CD14-positive monocyte (primary cell): ENCODE data around the gene CNTNAP5. TPM values are rescaled to one million over a fixed set of nuclear protein-coding genes. Genes with fewer than 3 reads are reported as not detected.

Source experiments
- DNase-seq, 3 donors: peaks; one replicate each; pipeline ENCODE4 v3.0.0-alpha.2; 2011 to 2022
- H2AFZ ChIP-seq: 2 replicates; pipeline ENCODE4 v1.6.0; 2012; ENCODE audit warnings: mild to moderate bottlenecking, low read depth, low read length, inconsistent platforms; ENCODE audit not compliant: insufficient read depth, poor library complexity, severe bottlenecking
- H3K27ac ChIP-seq, 2 donors: 1 replicate in 1 of 2; 2 replicates in 1 of 2; pipeline ENCODE4 v1.5.1; 2012 to 2013; ENCODE audit warnings: low read length in 2 of 2, control low read depth in 1 of 2, inconsistent platforms in 1 of 2, low read depth in 1 of 2, mild to moderate bottlenecking in 1 of 2
- H3K27me3 ChIP-seq, 2 donors: one replicate each; pipeline versions ENCODE4 v1.6.0 to v1.6.1; 2011 to 2013; ENCODE audit warnings: low read length in 2 of 2; ENCODE audit not compliant: control insufficient read depth in 2 of 2, insufficient read depth in 2 of 2
- H3K36me3 ChIP-seq, 2 donors: replicated peaks in 1 of 2; 1 replicate in 1 of 2; 2 replicates in 1 of 2; pipeline versions ENCODE4 v1.5.1 to v1.6.1; 2012 to 2013; ENCODE audit warnings: low read length in 2 of 2, control low read depth in 1 of 2, inconsistent platforms in 1 of 2, mild to moderate bottlenecking in 1 of 2; ENCODE audit not compliant: insufficient read depth in 2 of 2, control insufficient read depth in 1 of 2
- H3K4me1 ChIP-seq, 2 donors: 1 replicate in 1 of 2; 2 replicates in 1 of 2; pipeline versions ENCODE4 v1.5.1 to v1.6.1; 2012 to 2013; ENCODE audit warnings: low read length in 2 of 2, control low read depth in 1 of 2, inconsistent platforms in 1 of 2, mild to moderate bottlenecking in 1 of 2, moderate library complexity in 1 of 2; ENCODE audit not compliant: insufficient read depth in 2 of 2, control insufficient read depth in 1 of 2
- H3K4me2 ChIP-seq: replicated peaks from 2 replicates; pipeline ENCODE3; 2012; ENCODE audit warnings: low read length, moderate library complexity, mild to moderate bottlenecking; ENCODE audit not compliant: poor library complexity, severe bottlenecking; ENCODE audit errors: extremely low read depth
- H3K4me3 ChIP-seq, 3 experiments: fragments of 200-600 bp in 1 of 3; sonication (generic) in 1 of 3; replicated peaks in 1 of 3; 1 replicate in 2 of 3; 2 replicates in 1 of 3; pipeline ENCODE4 v1.5.1; 2011 to 2013; ENCODE audit warnings: low read length in 3 of 3, mild to moderate bottlenecking in 3 of 3, control low read depth in 2 of 3, low read depth in 2 of 3, inconsistent platforms in 1 of 3, moderate library complexity in 1 of 3
- H3K79me2 ChIP-seq: 2 replicates; pipeline ENCODE4 v1.6.0; 2012; ENCODE audit warnings: mild to moderate bottlenecking, control low read depth, inconsistent platforms, low read length, moderate library complexity; ENCODE audit not compliant: insufficient read depth
- H3K9ac ChIP-seq: 2 replicates; pipeline ENCODE4 v1.6.0; 2017; ENCODE audit warnings: low read length, mild to moderate bottlenecking; ENCODE audit not compliant: insufficient read depth, poor library complexity, severe bottlenecking
- H3K9me3 ChIP-seq, 2 donors: replicated peaks in 1 of 2; 1 replicate in 1 of 2; 2 replicates in 1 of 2; pipeline versions ENCODE4 v1.5.1 to v1.6.1; 2012 to 2013; ENCODE audit warnings: low read length in 2 of 2, control low read depth in 1 of 2; ENCODE audit not compliant: control insufficient read depth in 1 of 2, insufficient read depth in 1 of 2
- H4K20me1 ChIP-seq: 2 replicates; pipeline ENCODE4 v1.6.0; 2012; ENCODE audit warnings: mild to moderate bottlenecking, low read length, control low read depth, moderate library complexity; ENCODE audit not compliant: insufficient read depth
- H3K27ac Mint-ChIP-seq, 7 donors: one replicate each; pipeline ENCODE4 v1.8.0; 2020; ENCODE audit warnings: mild to moderate bottlenecking in 7 of 7, mixed read lengths in 7 of 7, moderate library complexity in 6 of 7, inconsistent platforms in 2 of 7
- H3K27me3 Mint-ChIP-seq, 3 donors: one replicate each; pipeline ENCODE4 v1.8.0; 2021 to 2022; ENCODE audit warnings: low read depth in 3 of 3, mild to moderate bottlenecking in 3 of 3, mixed read lengths in 3 of 3, moderate library complexity in 3 of 3, inconsistent platforms in 1 of 3
- H3K36me3 Mint-ChIP-seq, 2 donors: one replicate each; pipeline ENCODE4 v1.8.0; 2020; ENCODE audit warnings: mixed read lengths in 2 of 2, inconsistent platforms in 1 of 2, mild to moderate bottlenecking in 1 of 2
- H3K4me1 Mint-ChIP-seq: one replicate; pipeline ENCODE4 v1.8.0; 2020; ENCODE audit warnings: mild to moderate bottlenecking, mixed read lengths
- H3K4me3 Mint-ChIP-seq, 2 donors: one replicate each; pipeline ENCODE4 v1.8.0; 2020; ENCODE audit warnings: mild to moderate bottlenecking in 2 of 2, mixed read lengths in 2 of 2, moderate library complexity in 1 of 2
- H3K9me3 Mint-ChIP-seq, 7 donors: one replicate each; pipeline ENCODE4 v1.8.0; 2020 to 2022; ENCODE audit warnings: mixed read lengths in 7 of 7, mild to moderate bottlenecking in 6 of 7, moderate library complexity in 6 of 7, inconsistent platforms in 2 of 7
- CTCF ChIP-seq: fragments of 200-600 bp; IDR thresholded peaks from one replicate; pipeline ENCODE4 v1.8.0; 2022; ENCODE audit warnings: antibody characterized with exemption, mild to moderate bottlenecking
- WGBS: methylation state at CpG from one replicate; pipeline ENCODE4 v1.1.5; 2013; ENCODE audit warnings: missing lambda C conversion rate; ENCODE audit not compliant: insufficient coverage; 5-methylcytosine and 5-hydroxymethylcytosine counted together
- intact Hi-C, 2 donors: fragments of 100-400 bp; cut with micrococcal nuclease; formaldehyde crosslinking; loops; one replicate each; pipeline versions ENCODE4 v1.15.0 to v1.15.1; 2023
- polyA plus RNA-seq, 3 donors: library from polyadenylated mRNA; depleted of rRNA in 1 of 3; unstranded in 2 of 3; stranded (reverse) in 1 of 3; fragments of 300-500 nt in 2 of 3; fragments of >200 nt in 1 of 3; fragmentation: Illumina TruSeq in 2 of 3; gene quantifications; 1 replicate in 2 of 3; 2 replicates in 1 of 3; pipeline ENCODE4 v1.2.3, GENCODE V29; 2012 to 2021

The CNTNAP5 gene
- polyA plus RNA-seq, 3 donors, result not detected

DNA sequence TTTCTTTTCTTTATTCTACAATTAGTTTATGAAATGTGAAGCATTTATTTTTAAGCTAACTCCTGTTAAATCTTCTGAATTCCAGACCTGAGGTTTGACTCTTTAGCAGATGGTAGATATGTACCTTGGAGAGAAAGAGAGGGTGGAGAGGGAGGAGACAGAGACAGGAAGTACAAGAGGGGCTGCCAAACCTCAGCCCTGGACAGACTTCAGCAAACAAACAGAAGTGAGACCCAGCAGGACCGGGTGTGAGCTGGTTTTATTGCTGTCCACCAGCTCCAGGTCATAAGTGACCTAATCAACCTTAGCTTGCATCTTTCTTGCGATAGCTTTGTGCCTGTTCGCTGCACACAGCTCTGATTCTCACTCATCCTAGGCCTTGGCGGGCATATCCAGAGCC is 168.6 kb downstream of the CNTNAP5 start:
- H3K79me2 ChIP-seq, result no peaks in the 10 kb centered on the region
- peaks cover 0 to 11% (median 5%) of the 10 kb centered on the region in 7 donors for H3K9me3 Mint-ChIP-seq
- no peak for TF ChIP-seq CTCF
- DNase-seq, result no peak
- H3K27ac Mint-ChIP-seq, result no peak overlapping the region
- no peak overlapping the region for H2AFZ ChIP-seq
- no peaks in the 10 kb centered on the region for H3K27me3 ChIP-seq
- H3K4me2 ChIP-seq, result no peak overlapping the region
- no peaks in the 10 kb centered on the region for H3K36me3 ChIP-seq
- no peak overlapping the region for H3K27ac ChIP-seq
- no peaks in the 10 kb centered on the region for H3K4me1 ChIP-seq
- no peaks in the 10 kb centered on the region for H3K4me1 Mint-ChIP-seq
- no peak overlapping the region for H3K4me3 ChIP-seq
- H3K9me3 ChIP-seq, result peaks cover 0 to 4% of the 10 kb centered on the region in 2 donors
- WGBS, result 71% methylated on average over 4 of the region's 4 CpGs
- no peaks in the 10 kb centered on the region for H3K36me3 Mint-ChIP-seq
- H3K27me3 Mint-ChIP-seq, result peaks cover 0 to 2% (median 1%) of the 10 kb centered on the region in 3 donors
- H3K9ac ChIP-seq, result no peak overlapping the region
- H3K4me3 Mint-ChIP-seq, result no peak overlapping the region
- H4K20me1 ChIP-seq, result no peaks in the 10 kb centered on the region
- intact Hi-C loops, result no loop called here

DNA sequence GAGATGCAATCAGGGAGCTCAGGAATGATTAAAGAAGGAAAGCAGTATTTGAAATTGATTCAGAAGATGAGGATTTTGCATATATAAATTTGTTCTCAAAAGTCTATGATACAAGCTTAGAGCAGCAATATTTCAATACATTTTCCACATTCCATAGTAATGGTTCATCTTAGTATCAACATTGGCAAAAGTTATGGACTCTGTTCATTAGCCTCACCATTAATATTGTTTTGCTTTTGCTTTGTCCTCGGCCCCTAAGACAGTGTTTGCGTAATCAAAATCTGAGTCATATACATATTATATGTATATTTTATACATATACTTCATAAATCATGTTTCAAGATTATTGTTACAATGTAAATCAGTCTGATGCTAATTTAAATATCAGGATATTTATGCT is 176.6 kb downstream of the CNTNAP5 start:
- Histone ChIP-seq H2AFZ (no peak overlapping the region), H3K9me3 (peaks cover 11 to 13% of the 10 kb centered on the region in 2 donors), H3K4me1 (no peaks in the 10 kb centered on the region), H3K4me2 (no peak overlapping the region), H3K9ac (no peak overlapping the region), H4K20me1 (no peaks in the 10 kb centered on the region), H3K27ac (no peak overlapping the region), H3K36me3 (no peaks in the 10 kb centered on the region), H3K27me3 (no peaks in the 10 kb centered on the region), H3K4me3 (no peak overlapping the region), H3K79me2 (no peaks in the 10 kb centered on the region)
- intact Hi-C loops, result no loop called here
- Mint-ChIP-seq H3K27me3 (no peaks in the 10 kb centered on the region), H3K4me1 (no peaks in the 10 kb centered on the region), H3K27ac (no peak overlapping the region), H3K36me3 (no peaks in the 10 kb centered on the region), H3K9me3 (peaks cover 2 to 8% (median 5%) of the 10 kb centered on the region in 7 donors), H3K4me3 (no peak overlapping the region)
- no CpG with 5 or more reads among the region's 2 CpGs for WGBS
- no peak for DNase-seq
- no peak for TF ChIP-seq CTCF
